Measurements from ENCODE around the gene CYTH1.

GRCh38 chr17:78781893-78782304 is at the start of gene CYTH1:
- TF ChIP-seq CTCF (IDR thresholded peaks at IDR 0.05): no peak
- TF ChIP-seq POLR2AphosphoS5 (IDR thresholded peaks at IDR 0.05): peak; percentile 10 to 40
- TF ChIP-seq POLR2A (IDR thresholded peaks at IDR 0.05): peak in 2 of 4 donors; percentile 81 to 85
- TF ChIP-seq EP300 (IDR thresholded peaks at IDR 0.05): no peak

Measured in upper lobe of left lung (tissue), 4 donors.